OCI-LY3 (cell line): Measurements from ENCODE around the gene TRIM26.

Experiments used
- H2AFZ ChIP-seq: fragments of 200-600, 300-600 bp; shearing (Covaris generic); 2 replicates; pipeline ENCODE4 v1.6.0; 2014; ENCODE audit warnings: antibody characterized with exemption, low read depth, low read length
- H3K27ac ChIP-seq: fragments of 200-600, 300-600 bp; sonication (generic); 2 replicates; pipeline ENCODE4 v1.5.1; 2014; ENCODE audit warnings: mild to moderate bottlenecking, low read length, moderate library complexity, mixed read lengths
- H3K27me3 ChIP-seq: fragments of 200-600, 300-600 bp; sonication (generic); 2 replicates; pipeline ENCODE4 v1.6.1; 2014; ENCODE audit warnings: low read depth, low read length, mixed read lengths
- H3K36me3 ChIP-seq: fragments of 200-600, 300-600 bp; sonication (generic); replicated peaks from 2 replicates; pipeline ENCODE3; 2014; ENCODE audit warnings: low read depth, low read length, mixed read lengths
- H3K4me1 ChIP-seq: fragments of 300-600, 200-600 bp; sonication (generic); 2 replicates; pipeline ENCODE4 v1.6.1; 2014; ENCODE audit warnings: low read length, mixed read lengths
- H3K4me2 ChIP-seq: fragments of 200-600, 300-600 bp; sonication (generic); 2 replicates; pipeline ENCODE4 v1.6.1; 2014; ENCODE audit warnings: low read length, mixed read lengths
- H3K4me3 ChIP-seq: fragments of 300-600, 200-600 bp; sonication (generic); 2 replicates; pipeline ENCODE4 v1.5.1; 2014; ENCODE audit warnings: antibody characterized with exemption, mild to moderate bottlenecking, low read length, moderate library complexity
- H3K79me2 ChIP-seq: fragments of 300-600, 200-600 bp; shearing (Covaris generic); 2 replicates; pipeline ENCODE4 v1.6.1; 2014; ENCODE audit warnings: mild to moderate bottlenecking, low read length, mixed read lengths
- H3K9ac ChIP-seq: fragments of 300-600, 200-600 bp; shearing (Covaris generic); 2 replicates; pipeline ENCODE4 v1.6.0; 2014; ENCODE audit warnings: mild to moderate bottlenecking, low read length, moderate library complexity
- H3K9me3 ChIP-seq: fragments of 200-600, 300-600 bp; shearing (Covaris generic); 2 replicates; pipeline ENCODE4 v1.6.1; 2014; ENCODE audit warnings: low read length, mixed read lengths; ENCODE audit not compliant: insufficient read depth
- H4K20me1 ChIP-seq: fragments of 200-600, 300-600 bp; sonication (generic); 2 replicates; pipeline ENCODE4 v1.6.1; 2016; ENCODE audit warnings: low read length, mixed read lengths; ENCODE audit not compliant: insufficient read depth
- CTCF ChIP-seq: fragments of 200-600, 300-600 bp; sonication (generic); IDR thresholded peaks from 2 replicates; pipeline ENCODE4 v1.5.1; 2014; ENCODE audit warnings: antibody characterized with exemption, low read length, low read depth
- EZH2phosphoT487 ChIP-seq: fragments of 200-600 bp; shearing (Covaris generic); IDR thresholded peaks from 2 replicates; pipeline ENCODE4 v1.6.1; 2018; ENCODE audit warnings: antibody characterized with exemption, mixed run types, low read depth

Gene TRIM26

DNA sequence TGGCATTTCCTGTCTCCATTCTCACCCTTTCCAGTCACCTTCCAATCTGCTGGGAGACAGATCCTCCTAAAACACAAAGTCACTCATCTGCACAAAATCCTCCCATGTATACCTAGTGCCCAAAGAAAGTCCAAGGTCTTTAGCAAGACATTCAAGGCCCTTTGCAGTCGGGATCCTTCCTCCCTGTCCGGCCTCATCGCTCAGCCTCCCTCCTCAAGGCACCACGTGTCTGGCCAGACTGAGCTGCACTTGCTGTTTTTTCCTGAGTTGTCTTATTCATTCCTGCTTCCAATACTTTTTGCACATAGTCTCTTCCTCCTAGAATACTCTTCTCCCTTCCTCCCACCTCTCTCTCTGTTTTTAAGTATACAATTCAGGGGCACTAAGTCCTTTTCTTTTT lies 48.5 kb downstream of the TRIM26 start:
- H3K4me3 ChIP-seq, result no peak overlapping the region
- TF ChIP-seq EZH2phosphoT487 (no peak), CTCF (no peak)
- H3K4me1 ChIP-seq, result no peaks in the 10 kb centered on the region
- 0 out of 2 replicates have a peak, but pooled peaks cover 3% of the 10 kb centered on the region for H3K27me3 ChIP-seq
- no peaks in the 10 kb centered on the region for H3K79me2 ChIP-seq
- no peak overlapping the region for H3K27ac ChIP-seq
- no peaks in the 10 kb centered on the region for H3K36me3 ChIP-seq
- no peak overlapping the region for H2AFZ ChIP-seq
- no peaks in the 10 kb centered on the region for H4K20me1 ChIP-seq
- H3K9me3 ChIP-seq, result no peaks in the 10 kb centered on the region
- H3K9ac ChIP-seq, result no peak overlapping the region
- H3K4me2 ChIP-seq, result no peak overlapping the region

GRCh38 chr6:30163918-30164654 lies 49.1 kb downstream of the TRIM26 start:
- no peaks in the 10 kb centered on the region for H3K79me2 ChIP-seq
- no peak overlapping the region for H3K4me3 ChIP-seq
- H3K9ac ChIP-seq, result no peak overlapping the region
- H4K20me1 ChIP-seq, result no peaks in the 10 kb centered on the region
- no peaks in the 10 kb centered on the region for H3K4me1 ChIP-seq
- H3K27me3 ChIP-seq, result no peaks in the 10 kb centered on the region
- no peaks in the 10 kb centered on the region for H3K36me3 ChIP-seq
- H2AFZ ChIP-seq, result no peak overlapping the region
- no peak overlapping the region for H3K4me2 ChIP-seq
- no peak overlapping the region for H3K27ac ChIP-seq
- TF ChIP-seq EZH2phosphoT487 (no peak), CTCF (no peak)
- H3K9me3 ChIP-seq, result no peaks in the 10 kb centered on the region

- H3K9me3 ChIP-seq, result no peaks in the 10 kb centered on the region
- TF ChIP-seq EZH2phosphoT487, result no peak
Measured at GRCh38 chr6:30163090-30163917, 49.9 kb downstream of the TRIM26 start, which contains the start of gene TRIM15. Gene TRIM15, plus strand, starts transcription at chr6:30163546. Its CDS starts 139 bp downstream, at chr6:30163685.

GRCh38 chr6:30162265-30163089 lies 50.7 kb downstream of the TRIM26 start:
- TF ChIP-seq EZH2phosphoT487, result no peak
- no peak for TF ChIP-seq CTCF
- no peaks in the 10 kb centered on the region for H3K9me3 ChIP-seq
- no peak overlapping the region for H3K9ac ChIP-seq
- H4K20me1 ChIP-seq, result no peaks in the 10 kb centered on the region
- H3K79me2 ChIP-seq, result no peaks in the 10 kb centered on the region
- H3K4me1 ChIP-seq, result peaks cover 15% of the 10 kb centered on the region
- no peak overlapping the region for H3K4me2 ChIP-seq
- no peak overlapping the region for H3K4me3 ChIP-seq
- H3K27me3 ChIP-seq, result no peaks in the 10 kb centered on the region
- H3K36me3 ChIP-seq, result no peaks in the 10 kb centered on the region
- no peak overlapping the region for H3K27ac ChIP-seq
- H2AFZ ChIP-seq, result no peak overlapping the region

More at GRCh38 chr6:30163090-30163917, 49.9 kb downstream of the TRIM26 start, which contains the start of gene TRIM15:
- Histone ChIP-seq H3K36me3 (no peaks in the 10 kb centered on the region), H3K27me3 (no peaks in the 10 kb centered on the region), H4K20me1 (no peaks in the 10 kb centered on the region), H3K4me3 (no peak within 1 kb of the TSS), H3K4me1 (peaks cover 6% of the 10 kb centered on the region), H3K4me2 (no peak within 1 kb of the TSS), H3K79me2 (no peaks in the 10 kb centered on the region), H3K9ac (no peak within 1 kb of the TSS), H2AFZ (no peak within 1 kb of the TSS), H3K27ac (no peak within 1 kb of the TSS)
